Measurements from ENCODE around the gene ARMC5.

- no peak for TF ChIP-seq MXI1 (IDR thresholded peaks at IDR 0.05; ENCODE audit: low read depth, low read length)
- no peak for TF ChIP-seq CTCF (IDR thresholded peaks at IDR 0.05)
- TF ChIP-seq JUND (IDR thresholded peaks at IDR 0.05), result no peak
- TF ChIP-seq POLR2AphosphoS5 (IDR thresholded peaks at IDR 0.05; ENCODE audit: low read depth, low read length), result no peak
- no peak for TF ChIP-seq RAD21 (IDR thresholded peaks at IDR 0.05; ENCODE audit: low read length)
- TF ChIP-seq EZH2phosphoT487 (IDR thresholded peaks at IDR 0.05; ENCODE audit: borderline replicate concordance, low read depth), result no peak
- no peak for TF ChIP-seq GATA2 (CRISPR knock-in tag; IDR thresholded peaks at IDR 0.05)
- no peak for TF ChIP-seq YY1 (IDR thresholded peaks at IDR 0.05; ENCODE audit: low read depth)
- no peak for TF ChIP-seq GABPA (IDR thresholded peaks at IDR 0.05; ENCODE audit: low read depth)
- TF ChIP-seq MAX (IDR thresholded peaks at IDR 0.05; ENCODE audit: low read depth), result peak; percentile 99
- TF ChIP-seq SIN3A (IDR thresholded peaks at IDR 0.05; ENCODE audit: borderline replicate concordance, low read depth, low read length), result no peak
Observed at GRCh38 chr16:31427441-31428278, 31.6 kb upstream of the ARMC5 start.
